HG03571 (cell line): ENCODE results near the gene TMEM9.
"Not testable (repeated sequence)": the region's sequence is repeated elsewhere in the genome, so short reads cannot be mapped to it uniquely, and the experiment has no call there.

Source experiments
- ATAC-seq: cut with Tn5 transposase; IDR thresholded peaks from one replicate; pipeline ENCODE4 v1.9.1; 2021; ENCODE audit not compliant: unreplicated experiment

Gene TMEM9

DNA sequence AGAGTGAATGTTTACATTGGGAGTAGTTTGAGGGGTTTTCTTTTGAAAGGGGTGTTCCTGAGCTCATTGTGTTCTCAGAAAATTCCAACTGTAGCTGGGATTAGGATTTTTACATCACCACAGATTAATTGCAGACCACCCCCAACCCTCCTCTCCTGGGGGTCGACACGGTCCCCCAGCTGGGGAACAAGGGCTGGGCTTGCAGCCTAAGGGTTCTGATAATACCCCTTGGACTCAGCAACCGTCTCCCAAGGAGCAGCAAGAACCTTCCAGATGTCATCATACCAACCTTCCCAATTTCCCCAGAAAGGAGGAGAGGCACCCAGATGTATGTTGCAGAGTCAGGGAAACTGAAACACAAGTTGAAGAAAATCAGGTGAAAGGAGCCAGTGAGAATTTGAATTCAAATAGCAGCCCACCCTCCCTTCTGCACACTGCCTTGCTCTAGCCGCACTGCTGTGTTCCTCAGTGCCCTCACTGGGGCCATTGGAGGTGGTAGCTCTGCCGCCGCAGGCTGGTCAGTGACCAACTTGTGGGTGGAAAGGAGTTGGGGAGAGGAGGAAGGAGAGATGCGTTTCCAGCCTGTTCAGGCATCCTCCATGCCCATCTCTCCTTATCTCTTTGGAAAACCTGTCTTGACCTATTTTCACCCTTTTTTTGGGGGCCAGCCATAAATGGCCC, 21.7 kb upstream of the TMEM9 start:
- ATAC-seq, result no peak

GRCh38 chr1:201173736-201174135, 19.5 kb upstream of the TMEM9 start:
- ATAC-seq, result no peak

DNA sequence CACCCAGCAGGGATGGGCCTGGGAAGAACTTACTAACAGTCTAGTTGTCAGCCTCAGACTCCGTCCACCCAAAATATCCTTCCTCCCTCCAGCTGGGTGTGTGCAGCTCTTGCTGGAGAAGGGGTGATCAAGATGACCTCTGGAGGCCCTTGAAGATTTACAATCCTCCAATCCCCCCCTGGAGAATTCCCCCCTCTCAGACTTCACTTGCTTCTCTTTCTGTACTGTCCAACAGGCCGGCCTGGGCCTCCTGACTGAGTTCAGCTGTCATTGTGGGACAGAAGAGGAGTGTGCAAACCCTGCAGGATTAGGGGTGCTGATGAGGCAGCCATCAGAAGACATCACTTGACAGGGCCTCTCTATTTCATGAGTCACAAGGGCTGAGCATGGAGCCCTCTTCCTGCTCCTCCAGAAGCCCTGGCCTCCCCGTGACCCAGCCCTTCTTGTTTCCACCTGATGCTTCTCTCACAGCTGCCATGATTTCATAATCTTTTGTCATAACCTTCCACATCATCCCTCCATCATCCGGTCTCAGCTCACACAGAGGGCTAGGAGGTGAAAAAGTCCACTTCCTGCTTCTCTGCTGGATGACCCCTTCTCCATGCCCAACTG, 18.8 kb upstream of the TMEM9 start:
- no peak for ATAC-seq

- no peak for ATAC-seq
Measured at GRCh38 chr1:201172326-201172725, 18.1 kb upstream of the TMEM9 start.

- peak; percentile 28 for ATAC-seq
Measured at GRCh38 chr1:201171063-201172036, 17.1 kb upstream of the TMEM9 start.

DNA sequence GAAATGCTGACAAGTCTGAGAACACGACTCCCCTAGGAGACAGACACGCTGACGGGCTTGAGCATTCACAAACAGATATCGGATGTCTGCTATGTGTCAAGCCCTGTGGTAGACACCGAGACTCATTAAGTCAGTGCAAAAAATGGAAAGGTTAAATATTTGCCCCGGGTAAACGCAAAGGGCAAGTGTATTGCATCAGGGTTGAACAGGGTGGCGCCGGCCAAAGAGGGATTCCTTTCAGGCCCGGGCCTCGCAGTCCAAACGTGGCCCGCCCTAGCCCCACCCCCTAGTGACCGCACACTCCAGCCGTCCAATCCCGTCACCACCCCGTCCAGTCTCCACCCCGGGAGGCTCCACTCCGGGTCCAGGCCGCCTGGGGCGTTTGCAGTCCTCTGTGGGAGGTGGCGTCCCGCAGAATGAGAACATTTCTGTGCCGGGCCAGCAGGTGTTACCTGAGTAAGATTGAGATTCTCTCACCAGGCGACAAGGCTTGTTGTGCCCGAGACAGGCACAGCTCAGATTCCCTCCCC, 16.3 kb upstream of the TMEM9 start:
- ATAC-seq, result peak; percentile 95

DNA sequence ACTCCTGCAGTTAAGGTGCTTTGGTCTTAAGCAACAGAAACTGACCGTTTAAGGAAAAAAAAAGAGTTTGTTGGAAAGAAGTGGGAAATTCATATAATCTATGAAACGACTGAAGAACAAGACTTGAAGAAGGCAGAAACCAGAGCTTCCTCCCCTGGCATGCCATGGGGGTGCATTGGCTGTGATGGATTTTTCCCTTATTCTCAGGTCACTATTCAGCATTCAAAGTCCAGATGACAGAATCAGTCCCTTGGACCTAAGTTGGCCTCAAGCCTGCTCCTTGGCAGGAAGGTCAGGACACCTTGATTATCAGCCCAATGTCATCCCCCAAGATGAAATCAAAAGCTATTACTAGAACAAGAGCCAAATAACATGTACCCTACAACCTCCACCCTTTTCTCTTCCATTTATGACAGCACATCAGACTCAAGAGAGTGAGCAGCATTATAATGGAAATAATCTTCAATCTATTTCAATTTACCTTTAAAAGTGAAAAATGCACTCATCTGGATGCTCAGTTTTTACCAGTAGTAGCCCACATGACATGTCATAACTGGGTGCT, 15.8 kb upstream of the TMEM9 start:
- no peak for ATAC-seq

DNA sequence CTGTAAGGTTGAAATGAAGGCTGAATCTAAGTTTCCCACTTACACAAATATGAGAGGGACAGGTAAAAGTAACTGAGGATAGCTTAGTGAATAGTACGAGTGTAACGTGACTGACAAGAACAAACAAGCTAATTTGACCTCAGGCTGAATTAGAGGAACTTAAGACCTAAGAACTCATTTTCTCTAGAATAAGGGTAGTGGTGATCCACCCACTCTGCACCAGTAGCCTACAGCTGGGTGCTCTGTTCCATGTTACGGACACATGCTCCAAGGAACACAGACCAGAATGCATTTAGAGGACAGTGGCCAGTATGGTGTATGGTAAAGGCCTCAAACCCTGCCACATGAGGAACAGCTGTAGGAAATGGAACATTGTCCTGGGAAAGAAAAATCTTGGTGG, 14.9 kb upstream of the TMEM9 start:
- ATAC-seq, result no peak

DNA sequence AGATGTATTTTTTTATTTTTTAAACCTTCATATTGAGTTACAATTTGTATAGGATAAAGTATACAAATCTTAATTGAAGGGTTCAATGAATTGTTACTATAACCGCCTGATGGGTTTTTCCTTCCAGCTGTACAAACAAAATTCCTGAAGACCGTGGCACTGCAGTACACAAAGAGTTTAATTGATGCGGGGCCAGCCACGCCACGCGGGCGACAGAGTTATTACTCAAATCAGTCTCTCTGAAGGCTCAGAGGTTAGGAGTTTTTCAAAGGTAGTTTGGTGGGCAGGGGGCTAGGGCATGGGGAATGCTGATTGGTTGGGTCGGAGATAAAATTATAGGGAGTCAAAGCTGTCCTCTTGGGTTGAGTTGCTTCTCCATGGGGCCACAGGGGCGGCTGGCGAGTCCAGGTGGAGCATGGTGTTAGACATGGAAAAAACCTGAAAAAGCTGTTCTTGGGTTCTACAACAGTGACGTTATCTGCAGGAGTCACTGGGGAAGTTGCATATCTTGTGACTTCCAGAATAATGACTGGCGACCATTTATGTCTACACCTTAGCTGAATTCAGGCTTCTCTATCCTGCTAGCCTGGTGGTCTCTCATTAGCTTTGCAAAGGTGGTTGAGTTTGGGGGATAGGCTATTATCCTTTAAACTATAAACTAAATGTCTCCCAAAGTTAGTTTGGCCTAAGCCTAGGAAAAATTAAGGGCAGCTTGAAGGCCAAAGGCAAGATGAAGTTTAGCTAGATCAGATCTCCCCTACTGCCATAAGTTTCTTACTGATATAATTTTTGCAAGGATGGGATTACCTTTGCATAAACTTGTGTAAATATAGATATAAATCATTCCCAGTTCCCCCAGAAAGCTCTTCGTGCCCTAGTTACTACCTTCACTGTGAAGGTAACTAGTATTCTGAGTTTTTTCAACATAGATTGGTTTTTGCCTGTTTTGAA, 13.0 kb upstream of the TMEM9 start:
- ATAC-seq, result no peak

DNA sequence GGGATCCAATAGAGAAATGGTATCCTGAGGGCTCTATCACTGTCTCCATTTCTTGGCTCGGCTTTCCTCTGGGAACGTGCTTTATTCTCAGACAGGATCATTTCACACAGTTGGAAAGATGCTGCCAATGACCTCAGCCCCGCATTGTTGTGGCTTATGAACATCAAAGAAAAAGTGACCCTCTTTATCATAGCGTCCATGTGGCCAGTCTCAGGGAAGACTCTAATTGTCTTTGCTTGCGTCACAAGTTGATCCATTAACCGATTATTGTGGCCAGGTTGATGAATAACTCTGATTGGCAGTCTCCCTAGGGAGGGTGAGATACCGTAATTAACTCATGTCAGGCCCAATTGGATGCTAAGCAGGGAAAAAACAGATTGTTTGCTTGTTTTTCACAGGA, 10.4 kb upstream of the TMEM9 start:
- no peak for ATAC-seq

GRCh38 chr1:201163707-201164106, 9.4 kb upstream of the TMEM9 start:
- no peak for ATAC-seq

GRCh38 chr1:201163036-201163435, 8.8 kb upstream of the TMEM9 start:
- ATAC-seq, result not testable (repeated sequence)

DNA sequence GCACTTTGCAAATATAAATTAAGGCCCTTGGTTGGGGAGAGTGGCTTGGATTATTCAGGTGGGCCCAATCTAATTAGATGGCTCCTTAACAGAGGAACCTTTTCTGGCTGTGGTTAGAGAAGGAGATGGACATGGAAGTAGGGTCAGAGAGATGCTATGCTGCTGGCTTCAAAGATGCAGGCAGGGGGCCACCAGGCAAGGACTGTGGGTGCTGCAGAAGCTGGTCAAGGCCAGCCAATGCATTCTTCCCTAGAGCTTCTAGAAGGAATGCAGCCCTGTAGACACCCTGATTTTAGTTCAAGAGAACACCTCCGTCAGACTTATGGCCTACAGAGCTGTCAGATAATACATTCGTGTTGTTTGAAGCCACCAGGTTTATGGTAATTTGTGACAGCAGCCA, 3.7 kb upstream of the TMEM9 start:
- no peak for ATAC-seq

- no peak for ATAC-seq
Measured at GRCh38 chr1:201156819-201157218, 2.5 kb upstream of the TMEM9 start.

DNA sequence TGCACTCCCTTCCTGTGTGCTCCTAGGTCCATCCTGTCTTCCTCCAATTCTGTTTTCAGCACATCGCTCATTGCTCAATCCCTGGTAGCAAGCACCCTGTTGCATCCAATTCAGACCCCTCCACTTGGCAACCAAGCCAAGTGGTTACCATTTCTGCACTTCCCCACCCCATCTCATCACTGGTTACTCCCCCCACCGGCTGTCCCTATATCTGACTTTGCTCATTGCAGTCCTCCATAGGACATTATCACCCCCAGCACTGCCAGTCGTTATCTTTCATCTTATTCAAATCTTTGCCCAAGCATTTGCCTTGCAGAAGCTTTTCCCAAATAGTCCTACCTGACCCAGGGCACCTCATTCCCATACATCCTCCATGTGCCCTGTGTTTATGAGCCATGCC, 2.1 kb upstream of the TMEM9 start:
- no peak for ATAC-seq

DNA sequence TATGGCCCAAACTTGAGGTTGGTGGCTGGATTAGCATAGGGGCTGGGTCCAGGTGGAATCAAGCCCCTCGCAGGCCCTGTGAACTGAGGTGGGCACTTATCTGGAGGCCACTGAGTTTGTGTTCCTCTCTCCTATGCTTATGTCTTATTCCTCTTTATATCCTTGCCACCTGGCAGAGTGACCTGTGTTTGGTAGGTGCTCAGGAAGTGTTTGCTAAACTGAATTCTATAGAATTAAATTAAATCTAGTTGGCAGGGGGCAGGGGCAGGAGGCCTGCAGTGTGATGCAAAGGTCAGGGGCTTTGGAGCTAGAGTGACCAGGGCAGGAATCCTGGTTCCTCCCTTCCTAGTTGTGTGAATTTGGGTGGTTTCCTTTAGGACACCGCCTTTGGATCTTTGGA, 1.1 kb upstream of the TMEM9 start:
- ATAC-seq, result no peak

DNA sequence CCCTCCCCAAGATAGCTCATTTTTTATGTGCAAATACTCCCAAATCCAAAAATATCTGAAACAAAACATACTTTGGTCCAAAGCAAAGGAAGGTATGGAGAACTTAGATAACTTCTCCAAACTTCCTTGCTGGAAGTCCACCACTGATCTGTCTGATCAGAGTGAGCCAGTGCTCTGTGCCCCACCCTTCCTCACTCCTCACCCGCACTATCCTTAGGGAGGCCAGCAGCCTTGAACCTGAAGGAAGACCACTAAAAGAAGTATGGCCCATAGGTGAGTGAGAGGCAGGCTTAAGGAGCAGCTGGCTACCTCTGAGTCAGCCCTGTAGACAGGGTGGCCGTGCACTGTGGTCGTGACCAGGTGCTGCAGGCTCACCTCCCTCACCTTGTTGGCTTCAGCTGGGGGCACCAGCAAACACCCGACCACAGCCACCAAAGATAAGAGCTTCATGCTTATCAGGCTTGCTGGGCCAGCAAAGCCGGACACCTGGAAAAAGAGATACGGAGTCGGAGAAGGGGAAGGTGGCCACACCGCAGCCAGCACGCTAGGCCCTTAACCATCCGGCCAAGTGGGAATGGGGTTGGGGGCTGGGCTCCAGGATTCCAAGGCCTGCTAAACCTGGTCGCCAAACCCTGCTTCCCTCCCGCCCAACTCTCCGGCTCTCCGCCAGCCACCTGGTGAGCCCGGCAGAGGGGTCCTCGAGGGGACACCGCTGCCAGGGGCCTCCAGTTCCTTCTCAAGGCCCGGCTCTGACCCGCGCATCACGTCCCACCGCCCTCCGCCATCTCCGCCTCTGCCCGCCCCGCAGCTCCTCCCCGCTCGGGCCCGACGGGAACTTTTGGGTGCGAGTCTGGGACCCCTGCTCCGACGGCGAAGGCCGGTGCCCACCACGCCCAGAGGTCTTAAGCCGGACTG, 543 bp downstream of the TMEM9 start:
- ATAC-seq, result peak; percentile 61

- no peak for ATAC-seq
Measured at GRCh38 chr1:201149400-201149799, 4.9 kb downstream of the TMEM9 start.

DNA sequence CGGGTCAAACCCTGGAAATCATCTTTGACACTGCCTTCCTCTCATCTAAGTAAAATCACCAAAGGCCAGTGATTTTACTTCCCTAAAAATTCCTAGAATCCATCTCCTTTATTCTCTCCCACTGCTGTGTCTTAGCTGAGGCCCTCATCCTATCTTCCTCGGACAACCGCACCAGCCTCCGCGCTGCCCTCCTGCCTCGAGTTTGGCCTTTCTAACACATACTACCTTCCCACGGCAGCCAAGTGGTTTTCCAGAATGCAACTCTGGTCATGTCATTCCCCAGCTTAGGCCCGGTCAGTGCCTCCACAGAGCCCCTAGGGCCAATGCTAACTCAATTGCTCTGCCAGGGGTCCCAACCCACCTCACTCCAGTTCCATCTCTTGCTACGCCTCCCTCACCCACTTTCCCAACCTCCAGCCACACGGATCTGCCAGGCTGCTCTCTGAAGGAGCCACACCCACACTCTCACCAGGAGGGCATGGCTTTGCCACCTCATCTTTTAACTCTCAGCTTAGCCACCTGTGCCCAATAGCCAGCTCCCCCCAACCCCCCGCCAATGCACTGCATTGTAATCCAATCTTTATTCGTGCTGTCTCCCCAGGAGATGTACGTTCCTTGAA, 6.8 kb downstream of the TMEM9 start:
- ATAC-seq, result no peak
